Fibroblast of lung (primary cell): Measurements from ENCODE around the gene AK4. TPM values are rescaled to one million over a fixed set of nuclear protein-coding genes. Genes with fewer than 3 reads are reported as not detected.

ENCODE experiments used
- DNase-seq, 2 donors: peaks; one replicate each; pipeline versions ENCODE4 v3.0.0 to v3.0.0-alpha.2; 2010; ENCODE audit warnings: low read depth in 2 of 2
- H2AFZ ChIP-seq: 2 replicates; pipeline ENCODE4 v1.5.1; 2012; ENCODE audit warnings: low read length, control low read depth, inconsistent platforms
- H3K27ac ChIP-seq: 2 replicates; pipeline ENCODE4 v1.5.1; 2011; ENCODE audit warnings: low read length, control low read depth; ENCODE audit not compliant: insufficient read depth
- H3K27me3 ChIP-seq: 2 replicates; pipeline ENCODE4 v1.5.1; 2011; ENCODE audit warnings: mild to moderate bottlenecking, low read length; ENCODE audit not compliant: control insufficient read depth, insufficient read depth
- H3K36me3 ChIP-seq: 2 replicates; pipeline ENCODE4 v1.5.1; 2011; ENCODE audit warnings: low read length; ENCODE audit not compliant: control insufficient read depth, insufficient read depth
- H3K4me1 ChIP-seq: 2 replicates; pipeline ENCODE4 v1.5.1; 2011; ENCODE audit warnings: low read length; ENCODE audit not compliant: control insufficient read depth, insufficient read depth; ENCODE audit errors: extremely low read depth
- H3K4me2 ChIP-seq: 2 replicates; pipeline ENCODE4 v1.5.1; 2011; ENCODE audit warnings: low read length, control low read depth; ENCODE audit not compliant: insufficient read depth; ENCODE audit errors: extremely low read depth
- H3K4me3 ChIP-seq, 4 experiments: fragments of 200-600 bp in 1 of 4; sonication (generic) in 1 of 4; replicated peaks in 1 of 4; 2 replicates each; pipeline ENCODE4 v1.5.1; 2011 to 2016; ENCODE audit warnings: low read length in 4 of 4, low read depth in 3 of 4, mild to moderate bottlenecking in 3 of 4, control low read depth in 2 of 4, inconsistent platforms in 1 of 4, mixed read lengths in 1 of 4; ENCODE audit not compliant: insufficient read depth in 1 of 4; ENCODE audit errors: control extremely low read depth in 1 of 4
- H3K79me2 ChIP-seq: 2 replicates; pipeline ENCODE4 v1.5.1; 2012; ENCODE audit warnings: mild to moderate bottlenecking, low read length, inconsistent platforms; ENCODE audit not compliant: control insufficient read depth, insufficient read depth
- H3K9ac ChIP-seq: 2 replicates; pipeline ENCODE4 v1.5.1; 2011; ENCODE audit warnings: mild to moderate bottlenecking, low read length, control low read depth; ENCODE audit not compliant: insufficient read depth
- H3K9me3 ChIP-seq: 2 replicates; pipeline ENCODE4 v1.5.1; 2012; ENCODE audit warnings: low read depth, low read length; ENCODE audit not compliant: control insufficient read depth, insufficient read depth
- H4K20me1 ChIP-seq: 2 replicates; pipeline ENCODE4 v1.5.1; 2011; ENCODE audit warnings: low read length; ENCODE audit not compliant: control insufficient read depth, insufficient read depth; ENCODE audit errors: extremely low read depth
- CTCF ChIP-seq, 2 donors: IDR thresholded peaks in 1 of 2; conservative IDR thresholded peaks in 1 of 2; 1 replicate in 1 of 2; 2 replicates in 1 of 2; pipeline ENCODE4 v1.5.1; 2011 to 2012; ENCODE audit warnings: low read length in 2 of 2, control low read depth in 1 of 2, inconsistent platforms in 1 of 2, low read depth in 1 of 2, mild to moderate bottlenecking in 1 of 2
- EZH2 ChIP-seq: IDR thresholded peaks from 2 replicates; pipeline ENCODE4 v1.5.1; 2012; ENCODE audit warnings: low read length, control low read depth, mild to moderate bottlenecking; ENCODE audit errors: missing control alignments
- polyA plus RNA-seq, 2 donors: library from polyadenylated mRNA; depleted of rRNA in 1 of 2; stranded (reverse) in 1 of 2; unstranded in 1 of 2; fragments of >200 nt; gene quantifications; 2 replicates each; pipeline ENCODE4 v1.2.1, GENCODE V29; 2011 to 2012; ENCODE audit warnings: missing spikeins in 1 of 2
- total RNA-seq: library from RNA; depleted of rRNA; stranded (reverse); fragments of >200 nt; gene quantifications from 2 replicates; pipeline ENCODE4 v1.2.1, GENCODE V29; 2014

Gene AK4
- total and polyA plus RNA-seq, 2 donors (not counting 1 experiment from before 2014, with no cell fraction given), result 6.3 to 49.3 TPM

- peaks cover 14% of the 10 kb centered on the region for H3K27me3 ChIP-seq
- TF ChIP-seq CTCF (conservative IDR thresholded peaks at IDR 0.05 in 1 of 2, IDR thresholded peaks at IDR 0.05 in 1 of 2; ENCODE audit: low read depth in 1 of 2, low read length in 2 of 2), result no peak
- no peak for TF ChIP-seq EZH2
- no peak overlapping the region for H2AFZ ChIP-seq
- no peaks in the 10 kb centered on the region for H4K20me1 ChIP-seq
- H3K36me3 ChIP-seq, result no peaks in the 10 kb centered on the region
- no peaks in the 10 kb centered on the region for H3K79me2 ChIP-seq
- H3K9ac ChIP-seq, result no peak overlapping the region
- DNase-seq, result no peak
- H3K27ac ChIP-seq, result no peak overlapping the region
- peaks cover 8% of the 10 kb centered on the region for H3K4me1 ChIP-seq
- no peak overlapping the region for H3K4me3 ChIP-seq
- no peaks in the 10 kb centered on the region for H3K9me3 ChIP-seq
- H3K4me2 ChIP-seq, result no peak overlapping the region
These were observed 109.1 kb downstream of the AK4 start for GRCh38 chr1:65256860-65257708.

- TF ChIP-seq CTCF (conservative IDR thresholded peaks at IDR 0.05 in 1 of 2, IDR thresholded peaks at IDR 0.05 in 1 of 2; ENCODE audit: low read depth in 1 of 2, low read length in 2 of 2) (no peak), EZH2 (no peak)
- Histone ChIP-seq H3K4me1 (peaks cover 8% of the 10 kb centered on the region), H3K36me3 (no peaks in the 10 kb centered on the region), H3K27me3 (peaks cover 14% of the 10 kb centered on the region), H4K20me1 (no peaks in the 10 kb centered on the region), H3K4me2 (no peak overlapping the region), H3K4me3 (no peak overlapping the region), H3K79me2 (no peaks in the 10 kb centered on the region), H3K9me3 (no peaks in the 10 kb centered on the region), H2AFZ (no peak overlapping the region), H3K27ac (no peak overlapping the region), H3K9ac (no peak overlapping the region)
- no peak for DNase-seq
These were observed 110.1 kb downstream of the AK4 start for GRCh38 chr1:65258106-65258505.

GRCh38 chr1:65259816-65260215 lies 111.8 kb downstream of the AK4 start:
- Histone ChIP-seq H2AFZ (no peak overlapping the region), H3K4me3 (no peak overlapping the region), H3K4me2 (no peak overlapping the region), H3K27me3 (peaks cover 10% of the 10 kb centered on the region), H4K20me1 (no peaks in the 10 kb centered on the region), H3K27ac (no peak overlapping the region), H3K79me2 (no peaks in the 10 kb centered on the region), H3K9ac (no peak overlapping the region), H3K4me1 (peaks cover 2% of the 10 kb centered on the region), H3K9me3 (no peaks in the 10 kb centered on the region), H3K36me3 (no peaks in the 10 kb centered on the region)
- TF ChIP-seq CTCF (conservative IDR thresholded peaks at IDR 0.05 in 1 of 2, IDR thresholded peaks at IDR 0.05 in 1 of 2; ENCODE audit: low read depth in 1 of 2, low read length in 2 of 2), result no peak
- TF ChIP-seq EZH2, result no peak
- DNase-seq, result no peak
